Measurements from ENCODE around the gene SHISA3.
"Not testable (repeated sequence)": the region's sequence is repeated elsewhere in the genome, so short reads cannot be mapped to it uniquely, and the experiment has no call there.

Gene SHISA3

DNA sequence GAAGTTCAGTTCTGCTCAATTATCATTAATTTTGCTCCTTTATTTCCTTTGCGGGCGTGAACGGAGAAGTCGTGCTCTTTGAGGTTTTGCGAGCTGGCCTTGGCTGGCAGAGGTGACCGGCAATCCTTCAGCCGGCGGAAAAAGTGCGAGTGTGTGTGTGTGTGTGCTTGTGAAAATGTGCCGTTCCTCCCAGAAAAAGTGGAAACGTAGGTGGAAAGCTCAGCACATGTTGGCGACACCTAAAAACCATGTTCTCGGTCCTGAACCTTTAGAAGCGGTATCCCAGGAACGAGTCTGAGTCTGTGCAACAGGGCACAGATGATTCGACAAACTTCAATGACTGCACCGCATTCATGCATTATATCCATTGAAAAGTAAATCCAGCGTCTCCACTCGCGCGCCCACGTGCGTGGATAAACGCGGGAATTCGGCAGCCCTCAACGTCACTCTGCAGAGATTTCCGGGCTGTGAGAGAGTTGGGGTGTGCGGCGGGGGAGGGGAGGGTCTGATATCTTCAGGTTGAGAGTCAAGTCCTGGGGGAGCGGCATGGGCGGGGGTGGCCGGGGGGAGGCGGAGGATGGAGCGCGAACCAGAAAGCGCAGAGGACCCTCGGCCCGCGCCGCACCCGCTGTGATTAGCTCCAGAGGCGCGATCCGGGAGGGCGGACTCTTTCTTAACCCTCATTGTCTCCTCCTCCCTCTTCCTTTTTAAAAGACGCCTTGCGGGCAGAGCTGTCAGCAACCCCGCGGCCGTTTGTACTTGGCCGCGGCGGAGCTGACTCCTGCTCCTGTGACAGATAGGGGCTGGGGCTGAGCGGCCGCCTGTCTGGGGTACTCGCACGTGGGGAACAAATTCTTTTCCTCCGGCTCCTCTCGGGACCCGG lies at the start of gene SHISA3:
Gene SHISA3 (plus strand): TSS at position 737 of the 883 bp plus-strand sequence. CDS start 569 bp downstream, outside the sequence.
- DNase-seq: no peak

DNA sequence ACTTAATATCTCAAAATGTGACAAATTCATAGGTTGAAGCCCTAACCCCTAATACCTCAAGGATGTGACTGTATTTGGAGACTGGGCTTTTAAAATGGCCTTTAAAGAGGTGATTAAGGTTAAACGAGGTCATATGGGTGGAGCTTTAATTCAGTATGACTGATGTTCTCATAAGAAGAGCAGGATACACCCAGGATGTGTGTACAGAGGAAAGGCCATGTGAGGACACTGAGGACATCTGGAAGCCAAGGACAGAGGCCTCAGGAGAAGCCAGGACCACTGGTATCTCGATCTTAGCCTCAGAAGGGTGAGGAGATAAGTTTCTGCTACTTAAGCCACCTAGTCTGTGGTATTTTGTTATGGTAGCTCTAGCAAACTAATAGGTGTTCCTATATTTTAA lies 49.0 kb upstream of the SHISA3 start:
- DNase-seq: no peak

DNA sequence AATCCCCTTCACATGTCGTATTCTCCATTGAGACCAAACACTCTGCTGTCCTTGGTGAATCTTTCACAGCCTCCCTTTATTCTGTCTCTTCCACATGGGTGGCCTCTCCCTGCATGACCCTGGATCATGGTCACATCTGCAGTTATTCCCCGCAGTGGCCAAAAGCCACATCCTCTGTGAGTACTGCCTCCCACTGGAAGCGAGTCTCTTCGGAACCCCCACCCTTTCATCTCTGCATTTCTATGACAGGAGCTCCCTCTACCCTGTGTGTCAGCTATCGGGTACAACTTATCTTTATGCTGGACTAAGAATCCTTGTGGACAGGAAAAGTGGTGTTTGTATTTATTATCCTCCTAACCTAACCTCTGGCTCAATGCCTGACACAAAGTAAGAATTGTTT lies 48.6 kb upstream of the SHISA3 start:
- DNase-seq: no peak

DNA sequence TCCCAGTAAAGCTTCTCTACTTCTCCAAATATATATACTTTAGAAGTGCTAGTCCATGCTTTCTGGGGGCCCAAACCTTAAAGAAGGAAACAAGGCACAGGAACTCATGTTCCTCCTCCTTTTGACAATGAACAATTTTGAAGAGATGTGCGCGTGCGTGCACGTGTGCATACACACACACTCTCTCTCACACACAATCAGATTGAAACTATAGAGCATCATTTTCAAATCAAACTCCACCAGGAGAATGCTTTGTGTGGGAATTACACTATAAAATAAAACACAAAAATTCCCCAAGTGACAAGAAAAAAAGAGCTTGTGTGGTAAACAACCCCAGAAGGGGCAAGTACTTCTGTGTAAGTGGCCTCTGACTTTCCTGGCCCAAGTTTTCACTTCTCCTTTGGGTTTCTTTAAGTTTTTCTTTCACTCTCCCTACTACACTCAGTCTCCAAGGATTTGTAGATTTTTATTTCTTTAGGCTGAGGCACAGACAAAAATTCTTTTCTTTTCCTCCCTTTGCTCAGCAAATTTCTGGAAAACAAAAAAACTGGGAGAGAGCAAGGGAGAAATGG lies 46.6 kb upstream of the SHISA3 start:
- DNase-seq: no peak

DNA sequence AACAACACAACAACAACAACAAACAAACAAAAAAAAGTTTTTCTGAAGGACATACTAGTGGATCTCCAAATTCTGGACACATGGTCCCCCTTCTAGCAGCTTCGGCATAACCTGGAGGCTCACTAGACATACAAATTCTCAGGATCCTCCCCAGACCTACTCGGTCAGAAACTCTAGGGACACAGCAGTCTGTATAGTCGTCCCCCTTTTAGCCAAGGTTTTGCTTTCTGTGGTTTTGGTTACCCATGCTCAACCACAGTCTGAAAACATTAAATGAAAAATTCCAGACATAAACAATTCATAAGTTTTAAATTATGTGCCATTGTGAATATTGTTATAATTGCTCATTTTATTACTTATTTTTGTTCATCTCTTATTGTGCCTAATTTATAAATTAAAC lies 45.2 kb upstream of the SHISA3 start:
- no peak for DNase-seq

DNA sequence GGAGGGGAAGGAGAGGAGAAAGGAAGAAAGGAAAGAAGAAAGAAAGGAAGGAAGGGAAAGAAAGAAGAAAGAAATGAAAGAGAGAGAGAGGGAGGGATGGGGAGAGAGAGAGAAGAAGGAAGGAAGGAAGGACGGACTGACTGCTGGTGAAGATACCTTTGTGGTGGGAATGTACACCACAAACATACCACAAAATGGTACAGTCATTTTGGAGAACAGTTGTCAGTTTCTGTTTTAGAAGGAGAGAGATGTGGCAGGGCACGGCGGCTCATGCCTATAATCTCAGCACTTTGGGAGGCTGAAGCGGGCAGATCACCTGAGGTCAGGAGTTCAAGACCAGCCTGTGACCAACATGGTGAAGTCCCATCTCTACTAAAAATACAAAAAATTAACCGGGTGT lies 40.0 kb upstream of the SHISA3 start:
- DNase-seq: no peak

DNA sequence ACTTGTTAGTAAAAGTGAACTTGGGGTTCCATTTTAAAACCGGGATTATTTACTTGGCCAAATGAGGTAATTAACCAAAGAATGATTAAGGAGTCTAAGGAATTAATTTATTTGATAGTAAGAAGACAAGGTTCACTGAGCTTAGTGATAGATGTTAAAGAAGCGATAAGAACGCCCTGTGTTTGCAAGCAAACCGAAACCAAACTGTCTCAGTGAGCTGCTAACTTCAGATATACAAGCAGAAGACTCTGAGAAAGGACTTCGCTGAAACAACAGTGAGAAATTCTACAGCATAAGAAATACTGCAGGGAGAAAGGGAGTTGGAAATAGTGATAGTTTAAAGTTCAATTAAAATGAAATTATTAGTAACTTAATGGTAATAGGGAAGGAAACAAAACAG lies 37.6 kb upstream of the SHISA3 start:
- no peak for DNase-seq

DNA sequence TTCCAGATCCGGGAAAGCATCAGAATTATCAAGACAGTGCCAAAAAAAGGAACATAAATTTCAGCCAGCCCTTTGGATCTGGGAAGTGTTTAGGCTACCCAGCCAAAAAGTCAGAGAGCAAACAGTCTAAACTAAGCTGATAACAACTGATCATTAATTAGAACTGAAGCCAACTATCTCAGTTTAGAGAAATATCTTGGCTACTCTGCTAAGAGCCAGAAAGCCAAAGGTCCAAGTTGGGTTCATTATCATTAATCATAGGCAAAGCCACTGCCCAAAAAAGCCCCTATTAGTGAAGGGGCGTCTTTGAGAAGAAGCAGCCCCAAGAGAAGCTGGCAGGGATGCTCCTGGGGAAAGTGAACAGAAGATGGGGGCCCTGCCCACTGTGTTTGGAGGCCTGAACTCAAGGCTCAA lies 37.0 kb upstream of the SHISA3 start:
- no peak for DNase-seq

DNA sequence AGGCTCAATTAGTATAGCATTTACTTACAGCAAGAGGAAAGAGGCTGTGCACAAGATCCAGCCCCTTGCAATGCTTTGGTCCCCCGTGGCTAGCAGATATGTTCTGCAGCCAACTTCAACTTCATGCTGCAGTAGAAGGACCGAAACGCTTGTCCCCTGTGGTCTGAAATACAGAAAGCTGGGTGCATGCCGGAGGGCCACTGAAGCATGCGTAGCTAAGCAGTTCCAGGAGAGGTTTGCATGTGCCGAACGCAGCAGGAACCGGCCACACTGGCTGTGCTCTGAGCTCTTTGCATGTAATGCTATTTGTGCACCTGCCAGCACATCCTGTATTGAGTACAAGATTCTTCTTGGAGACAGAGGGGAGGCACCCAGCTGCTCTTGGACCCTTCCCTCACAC lies 35.8 kb upstream of the SHISA3 start:
- peak; percentile 22 for DNase-seq

DNA sequence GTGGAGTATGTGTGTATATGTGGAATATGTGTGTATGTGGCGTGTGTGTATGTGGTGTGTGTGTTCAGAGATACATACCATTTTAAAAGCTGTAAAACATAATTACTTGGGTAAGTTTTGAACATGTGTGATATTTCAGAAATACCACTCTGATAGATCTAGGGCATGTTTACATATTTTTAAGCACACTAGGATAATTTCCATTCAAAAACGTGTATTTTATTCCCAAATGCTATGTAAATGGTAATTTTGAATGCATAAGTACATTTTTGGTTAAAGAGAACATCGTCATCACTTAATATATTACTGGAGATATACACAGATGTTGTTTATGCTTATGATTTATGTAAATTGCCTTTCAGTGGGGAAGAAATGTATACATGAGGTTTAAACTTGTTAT lies 34.7 kb upstream of the SHISA3 start:
- no peak for DNase-seq

DNA sequence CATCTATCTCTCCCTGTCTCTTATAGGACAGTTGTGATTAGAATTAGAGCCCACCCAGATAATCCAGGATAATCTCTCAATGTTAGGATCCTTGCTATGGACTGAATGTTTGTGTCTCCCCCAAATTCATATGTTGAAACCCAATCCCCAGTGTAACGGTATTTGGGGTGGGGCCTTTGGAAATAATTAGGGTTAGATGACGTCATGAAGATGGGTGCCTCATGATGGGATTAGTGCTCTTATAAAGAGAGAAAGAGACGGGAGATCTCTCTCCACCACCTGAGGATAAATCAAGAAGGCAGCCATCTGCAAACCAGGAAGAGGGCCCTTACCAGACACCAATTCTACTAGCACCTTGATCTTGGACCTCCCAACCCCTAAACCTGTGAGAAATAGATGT lies 33.7 kb upstream of the SHISA3 start:
- DNase-seq: no peak

DNA sequence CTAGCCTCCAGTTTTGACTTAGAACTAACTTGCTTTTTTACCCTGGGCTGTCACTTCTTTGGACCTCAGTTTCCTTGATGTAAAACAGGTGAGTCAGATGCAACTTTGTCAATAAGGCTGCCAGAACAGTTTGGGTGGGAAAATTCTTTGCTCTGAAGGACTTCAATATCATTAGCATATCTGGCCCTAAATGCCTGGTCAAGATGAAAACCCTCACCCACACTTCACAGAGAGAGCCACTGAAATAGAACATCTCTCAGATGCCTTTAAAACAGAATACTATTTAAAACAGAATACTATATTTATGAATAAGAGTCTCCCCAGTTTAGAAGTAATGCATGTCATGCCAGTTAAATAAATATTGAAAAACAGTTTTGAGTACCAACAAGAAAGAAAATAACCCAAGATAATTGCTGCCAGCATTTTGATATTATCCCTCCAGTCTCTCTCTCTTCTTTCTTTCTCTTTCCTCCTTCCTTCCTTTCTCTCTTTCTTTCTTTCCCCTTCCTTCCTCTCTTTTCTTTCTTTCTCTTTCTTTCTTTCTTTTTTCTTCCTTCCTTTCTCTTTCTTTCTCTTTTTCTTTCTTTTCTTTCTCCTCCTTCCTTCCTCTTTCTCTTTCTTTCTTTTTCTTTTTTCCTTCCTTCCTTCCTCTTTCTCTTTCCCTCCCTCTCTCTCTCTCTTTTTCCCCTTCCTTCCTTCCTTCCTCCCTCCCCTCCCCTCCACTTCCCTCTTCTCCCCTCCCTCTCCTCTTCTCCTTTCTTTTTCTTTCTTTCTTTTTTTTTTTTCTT lies 32.8 kb upstream of the SHISA3 start:
- no peak for DNase-seq

DNA sequence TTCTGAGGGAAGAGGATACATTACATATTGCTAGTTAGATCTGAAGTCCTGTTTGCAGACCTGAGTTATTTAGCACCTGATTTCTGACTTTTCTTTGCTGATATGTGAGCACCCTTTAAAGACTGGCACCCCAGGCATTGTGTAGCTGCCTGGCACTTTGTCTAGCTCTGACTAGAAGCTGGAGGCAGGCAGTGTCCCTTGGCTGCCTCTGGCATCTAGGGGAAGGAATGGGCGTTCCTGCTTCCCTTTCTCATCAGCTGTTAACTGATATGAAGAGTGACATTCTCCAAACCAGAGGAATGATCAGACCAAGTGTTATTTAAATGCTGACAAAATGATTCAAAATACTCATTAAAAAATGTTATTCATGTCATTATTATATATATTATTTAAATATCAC lies 30.3 kb upstream of the SHISA3 start:
- no peak for DNase-seq

DNA sequence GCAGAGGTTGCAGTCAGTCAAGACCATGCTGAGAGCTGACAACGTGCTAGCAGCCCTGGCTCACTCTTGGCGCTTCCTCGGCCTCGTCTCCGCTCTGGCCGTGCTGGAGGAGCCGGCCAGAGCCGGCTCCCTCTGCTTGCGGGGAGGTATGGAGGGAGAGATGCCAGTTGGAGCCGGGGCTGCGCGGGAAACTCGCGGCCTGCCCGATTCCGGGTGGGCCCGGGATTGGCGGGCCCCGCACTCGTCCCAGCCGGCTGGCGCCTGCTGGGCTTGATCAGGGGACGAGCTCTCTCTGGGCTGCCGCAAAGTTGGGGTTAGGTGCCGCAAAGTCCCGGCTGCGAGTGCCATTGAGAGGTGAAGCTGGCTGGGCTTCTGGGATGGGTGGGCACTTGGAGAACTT lies 27.8 kb upstream of the SHISA3 start:
- no peak for DNase-seq

DNA sequence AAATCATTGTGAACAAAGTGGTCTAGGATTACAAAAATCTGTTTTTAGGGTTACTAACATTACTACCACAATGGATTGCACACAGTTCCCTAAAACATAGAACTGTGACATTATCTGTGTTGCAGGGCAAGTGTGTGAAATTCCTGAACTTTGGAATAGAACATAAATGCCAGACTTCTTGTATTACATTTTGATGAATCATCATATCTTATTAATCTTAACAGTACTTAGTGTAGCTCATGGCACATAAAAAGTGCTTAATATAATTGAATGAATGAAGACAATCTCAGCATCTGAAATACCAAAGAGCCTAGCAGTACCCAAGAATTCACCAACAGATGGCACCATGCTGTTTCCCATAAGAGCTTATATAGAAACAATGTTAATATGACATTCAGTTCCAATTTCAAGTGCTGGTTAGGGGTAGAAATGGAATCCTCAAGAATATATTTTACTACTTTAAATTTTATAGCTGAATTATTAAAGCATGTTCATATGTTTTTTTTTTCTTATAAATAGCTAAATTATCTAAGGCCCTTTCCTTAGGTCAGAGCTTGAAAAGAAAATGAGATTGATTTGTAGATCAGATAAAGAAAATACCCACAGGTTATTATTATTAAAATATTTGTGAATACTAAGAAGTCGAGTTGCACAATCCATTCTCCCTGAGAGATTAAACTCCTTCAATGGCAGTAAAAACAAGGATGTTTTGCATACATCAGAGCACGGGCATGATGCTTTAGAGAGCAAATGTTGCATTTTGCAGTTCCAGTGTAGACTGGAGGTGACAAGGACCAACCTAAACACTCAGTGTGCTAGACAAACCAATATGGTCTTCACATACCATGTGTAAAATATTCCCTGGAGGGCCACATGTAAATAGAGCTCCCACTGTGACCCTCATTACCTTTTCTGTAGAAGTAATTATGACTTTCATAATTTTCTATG lies 25.7 kb upstream of the SHISA3 start:
- no peak for DNase-seq

DNA sequence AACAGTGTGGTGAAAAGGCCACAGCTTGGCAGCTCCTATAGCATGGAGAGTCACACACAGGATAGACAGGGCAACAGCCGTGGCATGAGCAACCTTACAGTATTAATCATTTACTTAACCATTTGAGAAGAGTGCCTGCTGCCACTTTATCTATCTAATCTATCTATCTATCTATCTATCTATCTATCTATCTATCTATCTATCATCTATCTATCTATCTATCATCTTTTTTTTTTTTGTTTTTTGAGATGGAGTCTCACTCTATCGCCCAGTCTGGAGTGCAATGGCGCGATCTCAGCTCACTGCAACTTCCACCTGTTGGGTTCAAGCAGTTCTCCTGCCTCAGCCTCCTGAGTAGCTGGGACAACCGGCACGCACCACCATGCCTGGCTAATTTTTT lies 25.0 kb upstream of the SHISA3 start:
- DNase-seq: not testable (repeated sequence)

DNA sequence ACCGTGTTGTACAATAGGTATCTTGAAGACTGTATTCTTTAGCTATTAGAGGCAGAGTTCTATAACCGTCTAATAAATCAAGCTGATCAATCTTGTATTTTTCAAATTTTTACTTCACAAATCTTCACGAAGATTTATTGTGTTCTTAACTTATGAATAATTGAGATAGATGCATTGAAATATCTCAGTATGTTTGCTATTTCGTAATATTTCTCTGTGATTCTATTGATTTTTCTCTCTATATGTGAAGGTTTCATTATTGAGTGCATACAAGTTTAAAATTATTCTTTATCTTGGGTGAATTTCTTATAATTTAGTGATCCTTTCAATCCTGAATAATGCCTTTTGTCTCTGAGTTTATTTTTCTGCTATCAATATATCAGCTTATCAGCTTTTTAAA lies 19.8 kb upstream of the SHISA3 start:
- no peak for DNase-seq

DNA sequence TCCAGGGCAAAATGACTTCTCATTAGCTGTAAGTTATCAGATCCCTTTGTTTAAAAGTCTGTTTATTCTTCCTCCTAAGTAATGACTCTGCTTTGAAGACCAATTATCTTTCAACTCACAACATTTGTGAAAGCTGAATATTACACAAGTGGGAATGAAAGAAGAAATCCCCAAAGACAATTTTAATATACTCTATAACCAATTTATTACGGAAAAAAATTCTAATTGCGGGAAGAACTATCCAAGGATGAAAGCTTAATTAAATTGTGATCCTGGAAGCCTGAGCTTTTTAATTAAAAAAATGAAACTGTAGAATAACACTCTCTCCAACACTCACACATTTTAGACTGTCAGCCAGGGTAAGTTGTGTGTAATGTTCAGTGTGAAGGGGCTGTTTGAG lies 15.6 kb upstream of the SHISA3 start:
- DNase-seq: no peak

DNA sequence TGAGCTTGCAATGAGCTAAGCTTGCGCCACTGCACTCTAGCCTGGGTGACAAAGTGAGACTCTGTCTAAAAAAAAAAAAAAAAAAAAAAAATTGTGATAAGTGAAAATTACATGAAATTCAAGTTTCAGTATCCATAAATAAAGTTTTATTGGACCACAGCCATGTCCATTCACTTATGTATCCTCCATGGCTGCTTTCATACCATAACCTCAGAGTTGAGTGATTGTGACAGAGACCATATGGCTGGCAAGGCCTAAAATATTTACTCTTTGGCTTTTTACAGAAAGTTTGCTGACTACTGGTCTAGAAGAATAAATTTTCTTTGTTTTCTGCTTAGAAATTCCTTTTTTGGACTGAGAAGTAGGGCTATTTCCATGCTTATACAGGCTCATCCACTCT lies 11.8 kb upstream of the SHISA3 start:
- no peak for DNase-seq

DNA sequence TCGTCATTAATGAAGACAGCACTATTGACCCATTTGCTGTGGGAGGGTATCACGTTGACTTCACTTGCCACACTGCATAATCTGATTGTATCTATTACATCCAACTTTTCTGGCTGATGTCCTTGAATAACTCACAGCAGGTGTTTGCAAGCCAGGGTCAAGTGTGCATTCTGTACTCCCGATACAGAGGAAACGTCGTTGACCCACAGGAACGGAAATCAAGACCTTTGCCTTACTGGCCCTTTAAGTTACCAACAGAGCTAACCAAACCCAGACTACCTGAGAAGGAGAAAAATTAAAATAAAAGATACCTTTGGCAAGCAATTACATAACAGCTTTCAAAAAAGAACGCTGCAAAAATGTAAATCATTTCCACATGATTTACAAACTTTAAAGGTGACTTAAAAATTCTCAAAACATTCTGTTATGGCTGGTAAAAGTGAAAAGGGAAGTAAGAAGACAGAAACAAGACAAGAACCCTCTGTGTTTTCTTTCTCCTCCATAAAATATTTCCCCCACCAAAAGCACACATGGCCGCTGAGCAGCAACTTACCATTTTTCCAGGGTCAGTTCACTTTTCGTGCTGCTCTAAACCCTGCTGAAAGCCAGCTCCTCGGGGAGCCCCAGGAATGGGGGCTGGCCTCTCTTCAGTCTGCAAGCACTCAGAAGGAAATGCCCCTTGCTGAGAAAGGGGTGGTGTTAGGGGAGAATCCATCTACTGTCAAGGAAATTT lies 6.5 kb upstream of the SHISA3 start:
- no peak for DNase-seq

DNA sequence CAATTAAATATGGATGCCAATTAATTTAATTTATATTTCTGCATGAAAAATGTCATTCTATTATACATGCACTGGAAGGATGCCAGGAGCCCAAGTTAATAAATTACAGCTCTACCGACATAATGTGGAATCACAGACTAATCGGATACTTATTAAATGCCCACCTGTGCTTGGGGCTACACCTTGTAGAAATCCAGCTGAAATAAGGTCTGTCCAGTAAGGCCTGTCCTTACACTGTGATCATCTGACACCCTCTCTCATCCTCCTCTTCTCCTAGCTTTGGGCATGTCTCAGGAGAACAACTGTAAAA lies 6.0 kb upstream of the SHISA3 start:
- DNase-seq: no peak

DNA sequence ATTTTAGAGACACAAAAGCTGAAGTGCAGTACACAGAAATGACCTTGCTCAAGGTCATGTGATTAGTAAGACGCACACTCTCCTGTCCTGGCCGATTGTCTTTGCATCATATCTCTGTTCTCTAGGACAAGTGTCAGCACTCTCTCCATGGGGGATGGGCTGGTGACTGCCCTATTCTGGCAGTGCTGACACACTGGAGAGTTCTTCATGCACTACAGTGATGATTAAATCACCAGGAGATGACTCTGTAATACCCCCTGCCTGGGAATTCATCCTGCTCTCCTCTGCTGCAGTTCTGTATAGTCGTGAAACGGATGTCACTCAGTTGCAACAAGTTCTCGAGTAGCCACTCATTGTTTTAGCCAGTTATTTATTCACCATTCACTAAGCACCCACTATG lies 5.3 kb upstream of the SHISA3 start:
- DNase-seq: no peak
